PC-3 (cell line): ENCODE results near the gene NEK8. TPM values are rescaled to one million over a fixed set of nuclear protein-coding genes. Genes with fewer than 3 reads are reported as not detected.
A peak's percentile ranks its signal among the peaks of the same experiment; 100 is the strongest.

Source experiments
- ATAC-seq: fragments of 200-7000 bp; cut with Tn5 transposase; 2 replicates; pipeline ENCODE4 v1.9.1; 2020; ENCODE audit warnings: mild to moderate bottlenecking, moderate library complexity
- BruUV-seq: library from RNA; stranded (reverse); fragments of 400-500 nt; replicated peaks from 2 replicates; lab custom pipeline; 2021; lab: Mats Ljungman, UMichigan
- CTCF ChIA-PET: fragments of 300-600 bp; sonication (Branson Sonifier 250); formaldehyde crosslinking; loops from one replicate; lab custom pipeline; 2022; ENCODE audit warnings: antibody characterized with exemption; lab: Charles Lee
- POLR2A ChIA-PET: fragments of 300-600 bp; sonication (Branson Sonifier 250); formaldehyde crosslinking; loops from one replicate; lab custom pipeline; 2022; ENCODE audit warnings: antibody characterized with exemption; ENCODE audit not compliant: unreplicated experiment; lab: Charles Lee
- DNase-seq: peaks from one replicate; pipeline ENCODE4 v3.0.0-alpha.2; 2015
- H2AFZ ChIP-seq: fragments of 300-600 bp; sonication (generic); 2 replicates; pipeline ENCODE4 v1.6.0; 2016; ENCODE audit warnings: antibody characterized with exemption, low read length
- H3F3A ChIP-seq: fragments of 300-600 bp; sonication (generic); one replicate; pipeline ENCODE4 v1.6.0; 2017; ENCODE audit warnings: antibody characterized with exemption, low read length, control low read depth, mild to moderate bottlenecking; ENCODE audit not compliant: unreplicated experiment
- H3K27ac ChIP-seq: fragments of 300-600 bp; sonication (generic); 2 replicates; pipeline ENCODE4 v1.5.1; 2016; ENCODE audit warnings: mild to moderate bottlenecking, low read length
- H3K27me3 ChIP-seq: fragments of 300-600 bp; sonication (generic); 2 replicates; pipeline ENCODE4 v1.6.1; 2016; ENCODE audit warnings: low read length, mixed read lengths
- H3K36me3 ChIP-seq: fragments of 300-600 bp; sonication (generic); 2 replicates; pipeline ENCODE4 v1.6.1; 2016; ENCODE audit warnings: low read depth, mixed run types, low read length, mixed read lengths
- H3K4me1 ChIP-seq: fragments of 300-600 bp; sonication (generic); 2 replicates; pipeline ENCODE4 v1.5.1; 2016; ENCODE audit warnings: low read length; ENCODE audit not compliant: insufficient read depth
- H3K4me2 ChIP-seq: fragments of 300-600 bp; sonication (generic); 2 replicates; pipeline ENCODE4 v1.6.0; 2016; ENCODE audit warnings: low read length
- H3K4me3 ChIP-seq: fragments of 300-600 bp; sonication (generic); 2 replicates; pipeline ENCODE4 v1.5.1; 2016; ENCODE audit warnings: mild to moderate bottlenecking, low read length, mixed read lengths
- H3K79me2 ChIP-seq: fragments of 300-600 bp; sonication (generic); 2 replicates; pipeline ENCODE4 v1.6.1; 2017; ENCODE audit warnings: low read length, mixed read lengths
- H3K9ac ChIP-seq: fragments of 300-600 bp; sonication (generic); 2 replicates; pipeline ENCODE4 v1.6.0; 2016; ENCODE audit warnings: mild to moderate bottlenecking, low read length
- H3K9me2 ChIP-seq: fragments of 300-600 bp; sonication (generic); replicated peaks from 2 replicates; pipeline ENCODE4 v1.6.1; 2016; ENCODE audit warnings: mixed run types, low read length, mixed read lengths
- H3K9me3 ChIP-seq: fragments of 300-600 bp; sonication (generic); 2 replicates; pipeline ENCODE4 v1.6.1; 2016; ENCODE audit warnings: low read length, mixed read lengths
- H4K20me1 ChIP-seq: fragments of 300-600 bp; sonication (generic); 2 replicates; pipeline ENCODE4 v1.6.1; 2016; ENCODE audit warnings: low read length, mixed read lengths
- CTCF ChIP-seq: fragments of 300-600 bp; sonication (generic); conservative IDR thresholded peaks from 2 replicates; pipeline ENCODE4 v1.5.1; 2017; ENCODE audit warnings: antibody characterized with exemption, low read depth, mild to moderate bottlenecking, low read length
- EZH2 ChIP-seq: fragments of 300-600 bp; sonication (generic); IDR thresholded peaks from one replicate; pipeline ENCODE4 v1.6.1; 2017; ENCODE audit warnings: antibody characterized with exemption, mild to moderate bottlenecking, low read length; ENCODE audit not compliant: unreplicated experiment
- EZH2phosphoT487 ChIP-seq: fragments of 300-600 bp; sonication (generic); IDR thresholded peaks from 2 replicates; pipeline ENCODE4 v1.6.1; 2018; ENCODE audit warnings: mild to moderate bottlenecking, antibody characterized with exemption, low read length, borderline replicate concordance
- intact Hi-C: fragments of 100-400 bp; cut with micrococcal nuclease; formaldehyde crosslinking; loops from 2 replicates; pipeline ENCODE4 v1.9.0; 2023
- total RNA-seq: library from RNA; depleted of rRNA; stranded (reverse); fragments of >200 nt; gene quantifications from 2 replicates; pipeline ENCODE4 v1.2.3, GENCODE V29; 2014

The NEK8 gene
- total RNA-seq, 1 experiment from 2014 or later: 2.4 TPM

- no peak overlapping the region for H3K27ac ChIP-seq
- H3F3A ChIP-seq: no peaks in the 10 kb centered on the region
- H4K20me1 ChIP-seq: no peaks in the 10 kb centered on the region
- no peak overlapping the region for H2AFZ ChIP-seq
- DNase-seq: peak; percentile 10
- no peak overlapping the region for H3K4me3 ChIP-seq
- peaks cover 53% of the 10 kb centered on the region for H3K36me3 ChIP-seq
- TF ChIP-seq EZH2phosphoT487 (no peak), EZH2 (no peak), CTCF (0 out of 2 replicates have a peak, but pooled peaks have one; percentile 8)
- H3K9me2 ChIP-seq: no peaks in the 10 kb centered on the region
- no TSS peak for BruUV-seq
- ChIA-PET CTCF (no interaction called here), POLR2A (no interaction called here)
- H3K4me2 ChIP-seq: no peak overlapping the region
- H3K9me3 ChIP-seq: no peaks in the 10 kb centered on the region
- no peaks in the 10 kb centered on the region for H3K79me2 ChIP-seq
- no peaks in the 10 kb centered on the region for H3K4me1 ChIP-seq
- no peaks in the 10 kb centered on the region for H3K27me3 ChIP-seq
- no peak for ATAC-seq
- no peak overlapping the region for H3K9ac ChIP-seq
- intact Hi-C loops: no loop called here
Measured at GRCh38 chr17:28684963-28685362, 43.6 kb upstream of the NEK8 start.

GRCh38 chr17:28685366-28685765 lies 43.2 kb upstream of the NEK8 start:
- ATAC-seq (no peak), DNase-seq (no peak)
- CTCF ChIA-PET: no interaction called here
- H3K4me3 ChIP-seq: no peak overlapping the region
- intact Hi-C loops: no loop called here
- no peak overlapping the region for H3K4me2 ChIP-seq
- no peak overlapping the region for H3K9ac ChIP-seq
- H3K27ac ChIP-seq: no peak overlapping the region
- BruUV-seq: no TSS peak
- H2AFZ ChIP-seq: no peak overlapping the region
- TF ChIP-seq EZH2: no peak
- no peak for TF ChIP-seq CTCF
- no peak for TF ChIP-seq EZH2phosphoT487
- H3K9me3 ChIP-seq: no peaks in the 10 kb centered on the region
- H3F3A ChIP-seq: no peaks in the 10 kb centered on the region
- no peaks in the 10 kb centered on the region for H3K79me2 ChIP-seq
- H3K4me1 ChIP-seq: no peaks in the 10 kb centered on the region
- H3K36me3 ChIP-seq: peaks cover 56% of the 10 kb centered on the region
- H4K20me1 ChIP-seq: no peaks in the 10 kb centered on the region
- POLR2A ChIA-PET: no interaction called here
- no peaks in the 10 kb centered on the region for H3K9me2 ChIP-seq
- H3K27me3 ChIP-seq: no peaks in the 10 kb centered on the region

GRCh38 chr17:28686296-28686695 lies 42.3 kb upstream of the NEK8 start:
- H2AFZ ChIP-seq: no peak overlapping the region
- no peak for DNase-seq
- H3K4me2 ChIP-seq: no peak overlapping the region
- CTCF ChIA-PET: no interaction called here
- no TSS peak for BruUV-seq
- POLR2A ChIA-PET: no interaction called here
- H3K4me1 ChIP-seq: no peaks in the 10 kb centered on the region
- no peaks in the 10 kb centered on the region for H3K79me2 ChIP-seq
- intact Hi-C loops: no loop called here
- no peaks in the 10 kb centered on the region for H3K9me3 ChIP-seq
- TF ChIP-seq CTCF (no peak), EZH2phosphoT487 (no peak), EZH2 (no peak)
- H3K4me3 ChIP-seq: no peak overlapping the region
- H3K27me3 ChIP-seq: no peaks in the 10 kb centered on the region
- H3K27ac ChIP-seq: no peak overlapping the region
- no peak for ATAC-seq
- H4K20me1 ChIP-seq: no peaks in the 10 kb centered on the region
- no peak overlapping the region for H3K9ac ChIP-seq
- H3K9me2 ChIP-seq: no peaks in the 10 kb centered on the region
- peaks cover 60% of the 10 kb centered on the region for H3K36me3 ChIP-seq
- H3F3A ChIP-seq: no peaks in the 10 kb centered on the region
